Hepatocyte (in vitro differentiated cells): ENCODE results near the gene ACBD7. TPM values are rescaled to one million over a fixed set of nuclear protein-coding genes. Genes with fewer than 3 reads are reported as not detected.
A peak's percentile ranks its signal among the peaks of the same experiment; 100 is the strongest.

Experiments used
- DNase-seq: peaks from one replicate; pipeline ENCODE4 v3.0.0-alpha.2; 2016; ENCODE audit warnings: low spot score
- H2AFZ ChIP-seq: fragments of 200-600 bp; sonication (generic); 2 replicates; pipeline ENCODE4 v1.6.0; 2016; ENCODE audit warnings: antibody characterized with exemption, mild to moderate bottlenecking
- H3K27ac ChIP-seq: fragments of 200-600 bp; sonication (generic); 2 replicates; pipeline ENCODE4 v1.5.1; 2016; ENCODE audit warnings: mild to moderate bottlenecking
- H3K27me3 ChIP-seq: fragments of 200-600 bp; sonication (generic); 2 replicates; pipeline ENCODE4 v1.6.1; 2016
- H3K36me3 ChIP-seq: fragments of 200-600 bp; sonication (generic); replicated peaks from 2 replicates; pipeline ENCODE4 v1.5.1; 2016; ENCODE audit warnings: low read depth; ENCODE audit not compliant: insufficient read depth
- H3K4me1 ChIP-seq: fragments of 200-600 bp; sonication (generic); 2 replicates; pipeline ENCODE4 v1.5.1; 2016; ENCODE audit warnings: mild to moderate bottlenecking, moderate library complexity; ENCODE audit not compliant: insufficient read depth
- H3K4me2 ChIP-seq: fragments of 200-600 bp; sonication (generic); 2 replicates; pipeline ENCODE4 v1.6.0; 2016
- H3K4me3 ChIP-seq: fragments of 200-600 bp; sonication (generic); 2 replicates; pipeline ENCODE4 v1.5.1; 2016; ENCODE audit warnings: mild to moderate bottlenecking
- H3K79me2 ChIP-seq: fragments of 200-600 bp; sonication (generic); 2 replicates; pipeline ENCODE4 v1.6.0; 2017; ENCODE audit warnings: mild to moderate bottlenecking
- H3K9me2 ChIP-seq: fragments of 200-600 bp; sonication (generic); replicated peaks from 2 replicates; pipeline ENCODE4 v1.6.0; 2017; ENCODE audit warnings: mild to moderate bottlenecking; ENCODE audit not compliant: insufficient read depth
- H3K9me3 ChIP-seq: fragments of 200-600 bp; sonication (generic); 2 replicates; pipeline ENCODE4 v1.5.1; 2016; ENCODE audit warnings: low read depth, mild to moderate bottlenecking
- H4K20me1 ChIP-seq: fragments of 200-600 bp; sonication (generic); 2 replicates; pipeline ENCODE4 v1.6.0; 2016; ENCODE audit warnings: mild to moderate bottlenecking; ENCODE audit not compliant: insufficient read depth, poor library complexity, severe bottlenecking
- CTCF ChIP-seq: fragments of 200-600 bp; sonication (generic); IDR thresholded peaks from 2 replicates; pipeline ENCODE4 v1.5.1; 2016; ENCODE audit warnings: antibody characterized with exemption, mild to moderate bottlenecking; ENCODE audit not compliant: poor library complexity
- EZH2 ChIP-seq: fragments of 200-600 bp; sonication (generic); IDR thresholded peaks from 2 replicates; pipeline ENCODE4 v1.6.1; 2016; ENCODE audit warnings: antibody characterized with exemption, mild to moderate bottlenecking, borderline replicate concordance
- EZH2phosphoT487 ChIP-seq: fragments of 200-600 bp; sonication (generic); IDR thresholded peaks from one replicate; pipeline ENCODE4 v1.6.1; 2018; ENCODE audit warnings: antibody characterized with exemption, mild to moderate bottlenecking, low read depth, moderate library complexity; ENCODE audit not compliant: unreplicated experiment, severe bottlenecking
- WGBS: methylation state at CpG from one replicate; pipeline ENCODE4 v1.1.6; 2016; ENCODE audit warnings: low lambda C conversion rate; ENCODE audit errors: missing lambda C conversion rate; 5-methylcytosine and 5-hydroxymethylcytosine counted together
- polyA plus RNA-seq: library from polyadenylated mRNA; unstranded; fragments of >200 nt; fragmentation: Nextera tagmentation; extraction: Ambion mirVana; gene quantifications from 2 replicates; pipeline ENCODE4 v1.2.1, GENCODE V29; 2016
- total RNA-seq: library from RNA; depleted of rRNA; stranded (reverse); fragments of >200 nt; gene quantifications from 2 replicates; pipeline ENCODE4 v1.2.3, GENCODE V29; 2014

The ACBD7 gene
- total and polyA plus RNA-seq, 2 experiments from 2014 or later, result 0.36 to 1.9 TPM

GRCh38 chr10:15106352-15107013 is 17.9 kb upstream of the ACBD7 start:
- Histone ChIP-seq H3K4me1 (no peaks in the 10 kb centered on the region), H3K27ac (no peak overlapping the region), H3K9me2 (no peaks in the 10 kb centered on the region), H2AFZ (no peak overlapping the region), H3K9me3 (no peaks in the 10 kb centered on the region), H3K4me3 (no peak overlapping the region), H4K20me1 (no peaks in the 10 kb centered on the region), H3K4me2 (no peak overlapping the region), H3K79me2 (peaks cover 3% of the 10 kb centered on the region), H3K27me3 (no peaks in the 10 kb centered on the region), H3K36me3 (no peaks in the 10 kb centered on the region)
- TF ChIP-seq CTCF, result peak; percentile 90
- TF ChIP-seq EZH2, result no peak
- peak; percentile 81 for DNase-seq
- WGBS, result 59% methylated on average over 8 of the region's 8 CpGs

- no peaks in the 10 kb centered on the region for H4K20me1 ChIP-seq
- no peak overlapping the region for H2AFZ ChIP-seq
- peaks cover 13% of the 10 kb centered on the region for H3K4me1 ChIP-seq
- WGBS, result 92% methylated on average over 9 of the region's 9 CpGs
- H3K4me3 ChIP-seq, result no peak overlapping the region
- no peak overlapping the region for H3K27ac ChIP-seq
- H3K27me3 ChIP-seq, result no peaks in the 10 kb centered on the region
- TF ChIP-seq CTCF (no peak), EZH2 (no peak), EZH2phosphoT487 (no peak)
- peaks cover 33% of the 10 kb centered on the region for H3K79me2 ChIP-seq
- H3K9me3 ChIP-seq, result no peaks in the 10 kb centered on the region
- H3K36me3 ChIP-seq, result no peaks in the 10 kb centered on the region
- no peak for DNase-seq
- H3K4me2 ChIP-seq, result no peak overlapping the region
- H3K9me2 ChIP-seq, result no peaks in the 10 kb centered on the region
These were observed 14.9 kb upstream of the ACBD7 start for GRCh38 chr10:15103513-15103912.

GRCh38 chr10:15099886-15100285 is 11.3 kb upstream of the ACBD7 start:
- Histone ChIP-seq H3K4me1 (peaks cover 13% of the 10 kb centered on the region), H3K27me3 (no peaks in the 10 kb centered on the region), H3K4me2 (peak overlapping the region; percentile 88), H3K9me2 (no peaks in the 10 kb centered on the region), H4K20me1 (no peaks in the 10 kb centered on the region), H2AFZ (no peak overlapping the region), H3K27ac (peak overlapping the region; percentile 97), H3K4me3 (no peak overlapping the region), H3K79me2 (peaks cover 42% of the 10 kb centered on the region), H3K9me3 (no peaks in the 10 kb centered on the region), H3K36me3 (no peaks in the 10 kb centered on the region)
- TF ChIP-seq CTCF, result no peak
- TF ChIP-seq EZH2phosphoT487, result no peak
- no peak for TF ChIP-seq EZH2
- 39% methylated on average over 4 of the region's 4 CpGs for WGBS
- DNase-seq, result no peak
